IMR-90 (cell line): ENCODE data around the gene TSPEAR. TPM values are rescaled to one million over a fixed set of nuclear protein-coding genes. Genes with fewer than 3 reads are reported as not detected.

Source experiments
- ATAC-seq: fragments of 200-7000 bp; cut with Tn5 transposase; 2 replicates; pipeline ENCODE4 v1.9.1; 2020; ENCODE audit warnings: low read depth, mild to moderate bottlenecking, moderate library complexity
- BruUV-seq: library from RNA; stranded (reverse); fragments of 400-500 nt; replicated peaks from 2 replicates; lab custom pipeline; 2021; lab: Mats Ljungman, UMichigan
- CTCF ChIA-PET: fragments of 300-600 bp; formaldehyde crosslinking; extraction: SDS; loops from one replicate; lab custom pipeline; 2021; ENCODE audit warnings: antibody characterized with exemption; lab: Yijun Ruan, JAX
- POLR2A ChIA-PET: fragments of 300-600 bp; sonication (Branson Sonifier 250); formaldehyde crosslinking; loops from one replicate; lab custom pipeline; 2022; ENCODE audit warnings: antibody characterized with exemption; ENCODE audit not compliant: unreplicated experiment; lab: Charles Lee
- DNase-seq: peaks from one replicate; pipeline ENCODE4 v3.0.0; 2013
- H2AFZ ChIP-seq: replicated peaks from 2 replicates; pipeline ENCODE3; 2013; ENCODE audit warnings: low read length, mild to moderate bottlenecking; ENCODE audit not compliant: poor library complexity
- H2AK5ac ChIP-seq: 2 replicates; pipeline ENCODE4 v1.6.1; 2013; ENCODE audit warnings: low read depth, low read length, inconsistent platforms
- H2AK9ac ChIP-seq: replicated peaks from 2 replicates; pipeline ENCODE3; 2013; ENCODE audit warnings: mild to moderate bottlenecking, low read depth, low read length, moderate library complexity; ENCODE audit not compliant: poor library complexity
- H2BK120ac ChIP-seq: 2 replicates; pipeline ENCODE4 v1.6.1; 2013; ENCODE audit warnings: low read depth, low read length, inconsistent platforms
- H2BK15ac ChIP-seq: 3 replicates; pipeline ENCODE4 v1.6.1; 2013; ENCODE audit warnings: low read depth, low read length, inconsistent platforms
- H2BK20ac ChIP-seq: 2 replicates; pipeline ENCODE4 v1.6.1; 2013; ENCODE audit warnings: low read depth, mild to moderate bottlenecking, inconsistent platforms, low read length, moderate library complexity
- H2BK5ac ChIP-seq: 2 replicates; pipeline ENCODE4 v1.6.1; 2013; ENCODE audit warnings: mild to moderate bottlenecking, low read depth, low read length, inconsistent platforms; ENCODE audit not compliant: poor library complexity, severe bottlenecking
- H3K14ac ChIP-seq: replicated peaks from 2 replicates; pipeline ENCODE4 v1.6.1; 2013; ENCODE audit warnings: low read depth, low read length, inconsistent platforms
- H3K18ac ChIP-seq: 2 replicates; pipeline ENCODE4 v1.6.1; 2013; ENCODE audit warnings: low read depth, low read length, control low read depth
- H3K23ac ChIP-seq: 2 replicates; pipeline ENCODE4 v1.6.1; 2013; ENCODE audit warnings: low read depth, low read length, inconsistent platforms
- H3K27ac ChIP-seq: 2 replicates; pipeline ENCODE4 v1.5.1; 2013; ENCODE audit warnings: mild to moderate bottlenecking, control low read depth, low read length; ENCODE audit not compliant: insufficient read depth
- H3K27me3 ChIP-seq: 2 replicates; pipeline ENCODE4 v1.6.1; 2013; ENCODE audit warnings: low read length; ENCODE audit not compliant: control insufficient read depth, insufficient read depth
- H3K36me3 ChIP-seq: 2 replicates; pipeline ENCODE4 v1.6.1; 2013; ENCODE audit warnings: low read length, mixed read lengths; ENCODE audit not compliant: control insufficient read depth, insufficient read depth
- H3K4ac ChIP-seq: 2 replicates; pipeline ENCODE4 v1.6.1; 2013; ENCODE audit warnings: low read depth, low read length, inconsistent platforms
- H3K4me1 ChIP-seq: 2 replicates; pipeline ENCODE4 v1.6.1; 2013; ENCODE audit warnings: low read length, mixed read lengths; ENCODE audit not compliant: control insufficient read depth, insufficient read depth
- H3K4me2 ChIP-seq: 2 replicates; pipeline ENCODE4 v1.6.1; 2013; ENCODE audit warnings: low read depth, mild to moderate bottlenecking, control low read depth, low read length, moderate library complexity
- H3K4me3 ChIP-seq: 2 replicates; pipeline ENCODE4 v1.5.1; 2013; ENCODE audit warnings: low read depth, mild to moderate bottlenecking, control low read depth, low read length, moderate library complexity; ENCODE audit not compliant: insufficient read depth
- H3K56ac ChIP-seq: 2 replicates; pipeline ENCODE4 v1.6.1; 2013; ENCODE audit warnings: low read length, inconsistent platforms; ENCODE audit not compliant: insufficient read depth; ENCODE audit errors: extremely low read depth
- H3K79me1 ChIP-seq, 2 experiments: 2 replicates each; pipeline ENCODE4 v1.6.1; 2013; ENCODE audit warnings: low read length in 2 of 2, inconsistent platforms in 1 of 2, low read depth in 1 of 2
- H3K9ac ChIP-seq: 2 replicates; pipeline ENCODE4 v1.6.1; 2013; ENCODE audit warnings: low read depth, low read length, control low read depth
- H3K9me1 ChIP-seq: 2 replicates; pipeline ENCODE4 v1.6.1; 2013; ENCODE audit warnings: low read length, inconsistent platforms; ENCODE audit not compliant: insufficient read depth
- H3K9me3 ChIP-seq: 2 replicates; pipeline ENCODE4 v1.6.1; 2013; ENCODE audit warnings: low read length; ENCODE audit not compliant: control insufficient read depth, insufficient read depth
- H4K20me1 ChIP-seq: 2 replicates; pipeline ENCODE4 v1.6.1; 2013; ENCODE audit warnings: low read length, inconsistent platforms; ENCODE audit not compliant: insufficient read depth
- H4K5ac ChIP-seq: 2 replicates; pipeline ENCODE4 v1.6.1; 2013; ENCODE audit warnings: mild to moderate bottlenecking, low read depth, low read length, control low read depth
- H4K8ac ChIP-seq, 2 experiments: 2 replicates each; pipeline ENCODE4 v1.6.1; 2013; ENCODE audit warnings: low read depth in 2 of 2, low read length in 2 of 2, control low read depth in 1 of 2, inconsistent platforms in 1 of 2
- H4K91ac ChIP-seq: 2 replicates; pipeline ENCODE4 v1.6.1; 2013; ENCODE audit warnings: low read depth, low read length, inconsistent platforms; ENCODE audit not compliant: insufficient read depth
- BHLHE40 ChIP-seq: fragments of 150-350 bp; IDR thresholded peaks from 2 replicates; pipeline ENCODE4 v1.6.1; 2016; ENCODE audit warnings: mild to moderate bottlenecking, low read depth, low read length
- CEBPB ChIP-seq: IDR thresholded peaks from 2 replicates; pipeline ENCODE4 v1.6.1; 2012; ENCODE audit warnings: low read depth, low read length, improper control_type of control experiment
- FOS ChIP-seq: fragments of 150-350 bp; IDR thresholded peaks from 2 replicates; pipeline ENCODE4 v1.6.1; 2016; ENCODE audit warnings: low read depth, low read length
- MAZ ChIP-seq: IDR thresholded peaks from 2 replicates; pipeline ENCODE4 v1.6.1; 2012; ENCODE audit warnings: low read depth, mild to moderate bottlenecking, low read length, improper control_type of control experiment, moderate library complexity, borderline replicate concordance
- NFE2L2 ChIP-seq: fragments of 150-350 bp; IDR thresholded peaks from 2 replicates; pipeline ENCODE4 v1.6.1; 2016; ENCODE audit warnings: low read depth, mild to moderate bottlenecking, low read length
- POLR2A ChIP-seq: IDR thresholded peaks from 2 replicates; pipeline ENCODE4 v1.6.1; 2012; ENCODE audit warnings: mild to moderate bottlenecking, low read depth, low read length
- RAD21 ChIP-seq: IDR thresholded peaks from 2 replicates; pipeline ENCODE4 v1.6.1; 2012; ENCODE audit warnings: low read length, improper control_type of control experiment
- RCOR1 ChIP-seq: IDR thresholded peaks from 2 replicates; pipeline ENCODE4 v1.6.1; 2012; ENCODE audit warnings: mild to moderate bottlenecking, low read length, improper control_type of control experiment; ENCODE audit not compliant: insufficient replicate concordance
- RFX5 ChIP-seq: IDR thresholded peaks from 2 replicates; pipeline ENCODE4 v1.8.0; 2012; ENCODE audit warnings: low read depth, mild to moderate bottlenecking, low read length, moderate library complexity
- WGBS, 2 experiments: methylation state at CpG; one replicate each; pipeline versions ENCODE4 v1.1.5 to v1.1.7; 2013; ENCODE audit warnings: missing lambda C conversion rate in 2 of 2; ENCODE audit not compliant: insufficient read length in 1 of 2; ENCODE audit errors: extremely low coverage in 2 of 2; 5-methylcytosine and 5-hydroxymethylcytosine counted together
- dilution Hi-C: fragments of 300-500 bp; cut with HindIII; formaldehyde crosslinking; loops from one replicate; pipeline ENCODE4 v1.14.3; 2018; ENCODE audit warnings: low sequenced_read_pairs; ENCODE audit not compliant: unreplicated experiment
- in situ Hi-C: fragments of 300-500 bp; cut with MboI; formaldehyde crosslinking; loops from 3 replicates; pipeline ENCODE4 v1.14.3; 2019; ENCODE audit warnings: low sequenced_read_pairs, inconsistent platforms, mixed read lengths
- intact Hi-C: fragments of 100-400 bp; cut with micrococcal nuclease; formaldehyde crosslinking; loops from 2 replicates; pipeline ENCODE4 v1.10.0; 2022
- polyA plus RNA-seq, 3 experiments: library from polyadenylated mRNA; depleted of rRNA; stranded (reverse); fragments of >200 nt; gene quantifications; 2 replicates each; pipeline ENCODE4 v1.2.3, GENCODE V29; 2012; ENCODE audit warnings: low replicate concordance in 1 of 3
- total RNA-seq: library from RNA; depleted of rRNA; stranded (reverse); fragments of >200 nt; gene quantifications from 2 replicates; pipeline ENCODE4 v1.2.3, GENCODE V29; 2012
- TF ChIP-seq, protein P1 (sequence below): conservative IDR thresholded peaks from 2 replicates; pipeline ENCODE4 v1.5.1; 2012; ENCODE audit warnings: mild to moderate bottlenecking, low read depth, low read length, improper control_type of control experiment
- TF ChIP-seq, protein P2 (sequence below): fragments of 150-350 bp; IDR thresholded peaks from 2 replicates; pipeline ENCODE4 v1.6.1; 2017; ENCODE audit warnings: mild to moderate bottlenecking, antibody characterized with exemption, low read length, low read depth

The TSPEAR gene
- total and polyA plus RNA-seq, 2 of the 4 experiments (the other 2 are of a cell fraction), result not detected

DNA sequence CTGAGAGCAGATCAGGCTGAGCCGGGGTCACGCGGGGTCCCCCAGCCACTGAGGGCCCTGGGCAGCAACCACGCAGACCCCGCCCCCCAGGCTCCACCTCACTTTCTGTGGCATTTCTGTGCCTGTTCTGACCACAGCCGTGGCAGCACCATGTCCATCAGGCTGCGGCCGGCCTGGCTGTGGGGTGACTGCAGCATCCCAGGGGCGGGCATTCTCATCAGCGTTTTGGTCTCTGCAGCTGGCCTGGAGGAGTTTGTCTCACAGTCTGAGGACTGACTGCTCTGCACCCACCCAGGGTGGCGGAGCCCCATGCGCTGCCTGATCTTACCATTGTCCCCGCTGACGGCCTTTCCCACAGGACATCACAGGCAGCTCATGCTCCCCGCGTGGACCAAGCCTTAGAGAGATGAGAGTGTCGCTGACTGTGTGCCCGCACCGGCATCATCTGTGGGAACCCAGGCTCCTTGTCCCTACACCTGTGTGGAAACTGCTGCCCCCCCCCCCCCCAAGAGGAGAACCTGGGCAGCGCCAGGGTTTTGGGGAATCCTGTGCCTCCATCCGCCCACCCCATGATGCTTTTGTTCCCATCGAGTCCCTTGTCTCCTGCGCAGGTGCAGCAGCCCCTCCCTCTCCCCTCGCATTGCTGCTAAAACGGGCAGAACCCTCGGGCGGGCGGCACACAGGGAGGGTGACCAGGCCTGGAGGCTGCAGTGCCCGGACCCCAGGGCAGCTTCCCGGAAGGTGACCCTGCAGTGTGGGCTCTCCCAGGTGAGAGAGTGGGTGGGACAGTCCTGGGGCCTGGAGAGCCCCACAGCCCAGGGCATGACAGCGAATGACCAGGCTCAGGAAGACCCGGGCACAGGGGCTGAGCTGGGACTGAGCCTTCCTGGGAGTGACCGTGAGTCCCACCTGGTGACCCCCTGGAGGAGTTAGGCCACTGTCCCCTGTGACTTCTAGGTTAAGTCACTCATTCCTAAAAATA is 173.2 kb downstream of the TSPEAR start:
- no peak for ATAC-seq
- H2AK5ac ChIP-seq, result no peak overlapping the region
- H3K4me2 ChIP-seq, result no peak overlapping the region
- no peak overlapping the region for H3K14ac ChIP-seq
- no peak overlapping the region for H2AFZ ChIP-seq
- no peaks in the 10 kb centered on the region for H3K9me1 ChIP-seq
- H4K5ac ChIP-seq, result no peak overlapping the region
- H3K9me3 ChIP-seq, result peaks cover 2% of the 10 kb centered on the region; the same call in 1 of the 2 replicates
- H3K4me1 ChIP-seq, result no peaks in the 10 kb centered on the region
- intact Hi-C loops (no loop called here), in situ Hi-C loops (no loop called here), dilution Hi-C loops (no loop called here)
- no peak overlapping the region for H3K9ac ChIP-seq
- H3K27ac ChIP-seq, result no peak overlapping the region
- 68% methylated on average over 11 of the region's 33 CpGs; no CpG with 5 or more reads in 1 of the 2 experiments for WGBS, 2 experiments
- H4K20me1 ChIP-seq, result no peaks in the 10 kb centered on the region
- H2AK9ac ChIP-seq, result no peak overlapping the region
- H2BK120ac ChIP-seq, result no peak overlapping the region
- 0 out of 2 replicates have a peak, but pooled peaks cover 2% of the 10 kb centered on the region for H3K27me3 ChIP-seq
- no peak overlapping the region for H3K56ac ChIP-seq
- ChIA-PET POLR2A (no interaction called here), CTCF (no interaction called here)
- no peak overlapping the region for H4K91ac ChIP-seq
- no peak overlapping the region for H3K4ac ChIP-seq
- H2BK20ac ChIP-seq, result no peak overlapping the region
- TF ChIP-seq FOS, result no peak
- TF ChIP-seq, protein P1, sequence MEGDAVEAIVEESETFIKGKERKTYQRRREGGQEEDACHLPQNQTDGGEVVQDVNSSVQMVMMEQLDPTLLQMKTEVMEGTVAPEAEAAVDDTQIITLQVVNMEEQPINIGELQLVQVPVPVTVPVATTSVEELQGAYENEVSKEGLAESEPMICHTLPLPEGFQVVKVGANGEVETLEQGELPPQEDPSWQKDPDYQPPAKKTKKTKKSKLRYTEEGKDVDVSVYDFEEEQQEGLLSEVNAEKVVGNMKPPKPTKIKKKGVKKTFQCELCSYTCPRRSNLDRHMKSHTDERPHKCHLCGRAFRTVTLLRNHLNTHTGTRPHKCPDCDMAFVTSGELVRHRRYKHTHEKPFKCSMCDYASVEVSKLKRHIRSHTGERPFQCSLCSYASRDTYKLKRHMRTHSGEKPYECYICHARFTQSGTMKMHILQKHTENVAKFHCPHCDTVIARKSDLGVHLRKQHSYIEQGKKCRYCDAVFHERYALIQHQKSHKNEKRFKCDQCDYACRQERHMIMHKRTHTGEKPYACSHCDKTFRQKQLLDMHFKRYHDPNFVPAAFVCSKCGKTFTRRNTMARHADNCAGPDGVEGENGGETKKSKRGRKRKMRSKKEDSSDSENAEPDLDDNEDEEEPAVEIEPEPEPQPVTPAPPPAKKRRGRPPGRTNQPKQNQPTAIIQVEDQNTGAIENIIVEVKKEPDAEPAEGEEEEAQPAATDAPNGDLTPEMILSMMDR, result no peak
- no peak for TF ChIP-seq BHLHE40
- no peak for TF ChIP-seq MAZ
- no peak for TF ChIP-seq CEBPB
- no peak for TF ChIP-seq NFE2L2
- no peak for TF ChIP-seq RCOR1
- TF ChIP-seq RAD21, result no peak
- no peak for TF ChIP-seq RFX5
- TF ChIP-seq, protein P2, sequence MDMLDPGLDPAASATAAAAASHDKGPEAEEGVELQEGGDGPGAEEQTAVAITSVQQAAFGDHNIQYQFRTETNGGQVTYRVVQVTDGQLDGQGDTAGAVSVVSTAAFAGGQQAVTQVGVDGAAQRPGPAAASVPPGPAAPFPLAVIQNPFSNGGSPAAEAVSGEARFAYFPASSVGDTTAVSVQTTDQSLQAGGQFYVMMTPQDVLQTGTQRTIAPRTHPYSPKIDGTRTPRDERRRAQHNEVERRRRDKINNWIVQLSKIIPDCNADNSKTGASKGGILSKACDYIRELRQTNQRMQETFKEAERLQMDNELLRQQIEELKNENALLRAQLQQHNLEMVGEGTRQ, result no peak
- no peak for TF ChIP-seq POLR2A
- no peak overlapping the region for H3K18ac ChIP-seq
- no peak overlapping the region for H2BK5ac ChIP-seq
- H4K8ac ChIP-seq, result no peak overlapping the region
- no peak overlapping the region for H3K4me3 ChIP-seq
- H3K79me1 ChIP-seq, result no peaks in the 10 kb centered on the region
- no peak overlapping the region for H3K23ac ChIP-seq
- H2BK15ac ChIP-seq, result no peak overlapping the region
- no peak for DNase-seq
- BruUV-seq, result no TSS peak
- no peaks in the 10 kb centered on the region for H3K36me3 ChIP-seq
